Prostate gland (tissue), 2 donors: Measurements from ENCODE around the gene ESYT2. TPM values are rescaled to one million over a fixed set of nuclear protein-coding genes. Genes with fewer than 3 reads are reported as not detected.

ENCODE experiments used
- DNase-seq: peaks from one replicate; pipeline ENCODE4 v3.0.0-alpha.2; 2019; ENCODE audit warnings: low spot score
- H3K27ac ChIP-seq, 2 donors: fragments of 200-600 bp; sonication (generic); 2 replicates each; pipeline ENCODE4 v1.5.1; 2017 to 2019
- H3K27me3 ChIP-seq: fragments of 200-600 bp; sonication (generic); replicated peaks from 2 replicates; pipeline ENCODE4 v1.5.1; 2019; ENCODE audit not compliant: insufficient read depth
- H3K36me3 ChIP-seq, 2 donors: fragments of 200-600 bp; sonication (generic); 1 replicate in 1 of 2; 2 replicates in 1 of 2; pipeline versions ENCODE4 v1.5.1 to v1.8.1; 2017 to 2019
- H3K4me1 ChIP-seq: fragments of 200-600 bp; sonication (generic); replicated peaks from 2 replicates; pipeline ENCODE4 v1.5.1; 2019
- H3K4me3 ChIP-seq, 2 donors: fragments of 200-600 bp; sonication (generic); 2 replicates each; pipeline ENCODE4 v1.5.1; 2017 to 2019
- H3K9me3 ChIP-seq: fragments of 200-600 bp; sonication (generic); 2 replicates; pipeline ENCODE4 v1.5.1; 2017
- POLR2A ChIP-seq: fragments of 450-650 bp; IDR thresholded peaks from one replicate; pipeline ENCODE4 v1.6.1; 2016; ENCODE audit warnings: antibody characterized with exemption, mild to moderate bottlenecking
- POLR2AphosphoS5 ChIP-seq: sonication (generic); formaldehyde crosslinking; IDR thresholded peaks from one replicate; pipeline ENCODE4 v1.6.1; 2017; ENCODE audit warnings: antibody characterized with exemption
- WGBS: methylation state at CpG from one replicate; pipeline ENCODE4 v1.1.5; 2018; 5-methylcytosine and 5-hydroxymethylcytosine counted together
- intact Hi-C: fragments of 100-400 bp; cut with DNase I; formaldehyde crosslinking; loops from one replicate; pipeline ENCODE4 v1.14.2; 2022
- total RNA-seq, 2 donors: library from RNA; depleted of rRNA; stranded (reverse); fragments of >200 nt; gene quantifications; one replicate each; pipeline ENCODE4 v1.1.0, GENCODE V29; 2016
- TF ChIP-seq, protein P1 (sequence below), 4 experiments: fragments of 200-600 bp in 2 of 4; fragments of 450-650 bp in 2 of 4; sonication (generic) in 2 of 4; IDR thresholded peaks; 1 replicate in 3 of 4; 2 replicates in 1 of 4; pipeline ENCODE4 v1.5.1; 2016 to 2019; ENCODE audit warnings: antibody characterized with exemption in 4 of 4, mild to moderate bottlenecking in 2 of 4, moderate library complexity in 2 of 4

ESYT2 gene
- total RNA-seq, 2 donors from 2014 or later: 60.8 to 75.1 TPM

DNA sequence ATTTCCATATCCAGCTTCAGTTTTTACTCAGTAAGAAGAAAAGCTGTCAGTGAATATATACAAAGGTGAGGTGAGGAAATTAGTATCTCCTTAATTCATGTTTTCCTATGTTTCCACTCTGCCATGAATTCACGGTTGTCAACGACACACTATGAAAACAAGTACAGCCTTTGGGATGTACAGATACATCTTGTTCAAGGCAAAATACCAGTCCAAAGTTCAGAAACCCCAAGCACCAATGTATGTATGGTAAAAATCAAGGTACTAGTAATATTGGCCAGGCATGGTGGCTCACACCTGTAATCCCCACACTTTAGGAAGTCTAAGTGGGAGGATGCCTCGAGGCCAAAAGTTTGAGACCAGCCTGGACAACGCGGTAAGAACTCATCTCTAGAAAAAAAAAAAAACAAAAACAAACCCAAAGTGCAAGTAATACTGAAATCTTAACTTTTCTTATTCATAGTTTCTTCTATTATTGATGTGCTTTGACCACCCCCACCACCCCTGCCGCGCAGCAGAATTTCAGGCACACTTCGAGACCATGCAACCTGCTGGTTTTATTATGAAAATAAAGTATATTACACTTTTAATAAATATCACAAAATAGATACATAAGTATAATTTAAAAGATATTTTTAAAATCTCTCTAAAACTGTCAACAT is 3.5 kb downstream of the ESYT2 start:
- 92% methylated on average over 8 of the region's 8 CpGs for WGBS
- H3K9me3 ChIP-seq: no peaks in the 10 kb centered on the region
- H3K4me1 ChIP-seq: no peaks in the 10 kb centered on the region
- no peak overlapping the region for H3K27ac ChIP-seq
- no peak overlapping the region for H3K4me3 ChIP-seq
- TF ChIP-seq POLR2AphosphoS5 (no peak), POLR2A (no peak)
- TF ChIP-seq, protein P1, sequence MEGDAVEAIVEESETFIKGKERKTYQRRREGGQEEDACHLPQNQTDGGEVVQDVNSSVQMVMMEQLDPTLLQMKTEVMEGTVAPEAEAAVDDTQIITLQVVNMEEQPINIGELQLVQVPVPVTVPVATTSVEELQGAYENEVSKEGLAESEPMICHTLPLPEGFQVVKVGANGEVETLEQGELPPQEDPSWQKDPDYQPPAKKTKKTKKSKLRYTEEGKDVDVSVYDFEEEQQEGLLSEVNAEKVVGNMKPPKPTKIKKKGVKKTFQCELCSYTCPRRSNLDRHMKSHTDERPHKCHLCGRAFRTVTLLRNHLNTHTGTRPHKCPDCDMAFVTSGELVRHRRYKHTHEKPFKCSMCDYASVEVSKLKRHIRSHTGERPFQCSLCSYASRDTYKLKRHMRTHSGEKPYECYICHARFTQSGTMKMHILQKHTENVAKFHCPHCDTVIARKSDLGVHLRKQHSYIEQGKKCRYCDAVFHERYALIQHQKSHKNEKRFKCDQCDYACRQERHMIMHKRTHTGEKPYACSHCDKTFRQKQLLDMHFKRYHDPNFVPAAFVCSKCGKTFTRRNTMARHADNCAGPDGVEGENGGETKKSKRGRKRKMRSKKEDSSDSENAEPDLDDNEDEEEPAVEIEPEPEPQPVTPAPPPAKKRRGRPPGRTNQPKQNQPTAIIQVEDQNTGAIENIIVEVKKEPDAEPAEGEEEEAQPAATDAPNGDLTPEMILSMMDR (IDR thresholded peaks at IDR 0.05): no peak
- intact Hi-C loops: loop anchor here (10.0 kb wide), 1 partner anchor 121 kb away; the partner anchor contains the start of gene NCAPG2
- DNase-seq: no peak
- H3K27me3 ChIP-seq: no peaks in the 10 kb centered on the region
- no peaks in the 10 kb centered on the region for H3K36me3 ChIP-seq

DNA sequence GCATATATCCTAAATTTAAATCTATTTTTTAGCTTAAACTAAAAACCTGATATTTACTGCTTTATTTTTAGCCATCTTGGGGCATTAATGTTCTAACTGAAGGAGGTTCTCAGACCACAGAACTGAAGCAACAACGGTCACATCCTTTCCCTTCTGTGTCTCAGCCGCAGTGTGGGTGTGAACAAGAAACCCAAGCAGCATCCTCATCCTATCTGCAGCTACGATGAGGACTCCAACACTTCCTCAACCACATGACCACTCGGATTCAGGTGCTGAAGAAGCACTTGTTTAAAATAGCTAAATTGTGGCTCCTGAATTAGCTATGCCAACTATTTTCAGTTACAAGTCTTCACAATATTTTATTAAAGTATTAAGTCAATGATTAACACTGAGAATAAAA is 5.3 kb downstream of the ESYT2 start:
- no peaks in the 10 kb centered on the region for H3K36me3 ChIP-seq
- H3K27me3 ChIP-seq: no peaks in the 10 kb centered on the region
- no peak overlapping the region for H3K4me3 ChIP-seq
- H3K4me1 ChIP-seq: no peaks in the 10 kb centered on the region
- no peak for DNase-seq
- intact Hi-C loops: loop anchor here (10.0 kb wide), 1 partner anchor 119 kb away; the partner anchor contains the start of gene NCAPG2
- WGBS: 53% methylated on average over 4 of the region's 4 CpGs
- H3K9me3 ChIP-seq: no peaks in the 10 kb centered on the region
- TF ChIP-seq, protein P1 (IDR thresholded peaks at IDR 0.05): no peak
- no peak for TF ChIP-seq POLR2A
- no peak for TF ChIP-seq POLR2AphosphoS5
- H3K27ac ChIP-seq: no peak overlapping the region

DNA sequence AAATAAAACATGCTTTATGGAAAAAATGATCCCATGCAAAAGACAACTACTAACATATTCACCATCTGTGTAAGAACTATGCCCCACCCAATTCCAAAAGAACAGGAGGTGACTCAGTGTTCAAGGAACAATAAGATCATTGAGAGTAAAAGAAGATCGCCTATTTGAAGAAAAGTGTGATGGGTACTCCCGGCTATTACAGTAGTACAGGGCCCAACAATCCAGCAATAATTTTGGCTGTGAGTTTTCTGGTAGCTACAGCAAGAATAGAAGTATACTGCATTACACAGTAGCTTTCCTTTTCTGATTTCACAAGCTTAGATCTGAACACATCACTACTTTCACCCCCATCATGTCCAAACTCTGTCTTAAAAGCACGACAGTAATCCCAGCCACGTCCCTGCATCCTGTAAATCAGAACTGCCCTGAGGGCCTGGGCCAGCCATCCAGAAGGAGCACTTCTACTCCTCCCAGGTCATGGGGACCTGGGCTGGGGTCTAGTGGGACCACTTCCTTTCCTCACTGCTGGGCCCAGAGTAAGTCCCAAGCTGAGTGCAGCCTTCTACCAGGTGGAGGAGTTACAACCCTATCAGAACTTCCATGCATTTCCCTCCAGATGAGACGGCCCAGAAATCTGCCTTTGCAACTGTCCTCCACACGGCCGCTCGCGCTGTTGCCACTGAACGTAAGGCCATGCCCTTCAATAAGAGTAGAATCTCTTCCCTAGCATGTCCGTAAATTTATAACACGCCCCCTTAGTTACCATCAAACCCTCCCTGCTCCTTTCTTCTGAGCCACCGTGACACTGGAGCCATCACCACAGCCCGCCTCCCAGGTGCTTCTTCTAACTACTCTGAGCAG is 7.9 kb downstream of the ESYT2 start:
- intact Hi-C loops: loop anchor here (10.0 kb wide), 1 partner anchor 117 kb away; the partner anchor contains the start of gene NCAPG2
- H3K27me3 ChIP-seq: no peaks in the 10 kb centered on the region
- peak overlapping the region; percentile 5 to 53 for H3K27ac ChIP-seq
- TF ChIP-seq, protein P1 (IDR thresholded peaks at IDR 0.05): no peak
- TF ChIP-seq POLR2A (no peak), POLR2AphosphoS5 (no peak)
- no peaks in the 10 kb centered on the region for H3K4me1 ChIP-seq
- 66% methylated on average over 14 of the region's 14 CpGs for WGBS
- no peak for DNase-seq
- no peaks in the 10 kb centered on the region for H3K9me3 ChIP-seq
- H3K36me3 ChIP-seq: no peaks in the 10 kb centered on the region
- no peak overlapping the region for H3K4me3 ChIP-seq

DNA sequence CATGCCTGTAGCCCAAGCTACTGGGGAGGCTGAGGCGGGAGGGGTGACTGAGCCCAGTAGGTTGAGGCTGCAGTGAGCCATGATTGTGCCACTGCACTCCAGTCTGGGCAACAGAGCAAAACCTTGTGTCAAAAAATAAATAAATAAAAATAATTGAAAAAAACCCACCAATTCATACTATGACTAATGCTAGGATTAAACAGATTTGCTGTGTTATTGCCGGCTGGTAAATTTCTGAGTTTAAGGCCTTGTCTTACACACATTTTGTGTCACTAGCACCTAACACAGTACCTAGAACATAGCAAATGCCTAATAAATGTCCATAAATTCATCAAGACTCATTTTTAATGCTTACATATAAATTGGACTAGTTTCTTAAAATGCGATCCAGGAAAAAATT is 8.7 kb downstream of the ESYT2 start:
- no peaks in the 10 kb centered on the region for H3K4me1 ChIP-seq

DNA sequence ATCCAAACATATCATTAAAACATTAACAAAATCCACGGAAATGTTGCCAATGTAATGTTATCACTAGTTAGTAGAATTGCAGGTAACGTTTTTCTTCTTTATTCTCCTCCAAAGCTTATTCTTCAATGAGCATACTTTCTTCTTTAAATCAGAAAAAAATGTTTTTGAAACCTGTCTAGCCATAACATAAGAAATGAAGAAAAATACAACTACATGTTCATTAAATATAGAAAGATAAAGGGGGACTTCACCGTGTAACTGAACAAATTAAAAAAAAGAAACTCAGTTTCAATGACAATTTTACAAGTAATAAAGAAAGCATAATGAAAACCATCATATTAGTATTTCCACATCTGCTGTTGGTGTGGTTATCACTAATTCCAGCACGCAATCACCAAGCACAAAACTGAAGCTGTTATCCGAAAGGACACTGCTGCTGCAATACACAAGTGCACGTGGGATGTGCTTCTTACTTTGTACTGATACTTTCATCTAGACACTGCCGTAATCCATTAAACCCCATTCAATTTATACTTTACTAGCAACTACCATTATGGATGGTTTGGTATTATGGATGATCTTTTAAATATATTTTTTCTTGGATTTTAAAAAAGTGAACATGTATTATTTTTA is 9.6 kb downstream of the ESYT2 start:
- Histone ChIP-seq H3K36me3 (no peaks in the 10 kb centered on the region), H3K27me3 (no peaks in the 10 kb centered on the region), H3K4me1 (no peaks in the 10 kb centered on the region), H3K27ac (no peak overlapping the region), H3K9me3 (no peaks in the 10 kb centered on the region), H3K4me3 (no peak overlapping the region)
- DNase-seq: no peak
- 82% methylated on average over 7 of the region's 7 CpGs for WGBS
- no peak for TF ChIP-seq POLR2AphosphoS5
- TF ChIP-seq, protein P1 (IDR thresholded peaks at IDR 0.05): no peak
- no peak for TF ChIP-seq POLR2A
- intact Hi-C loops: loop anchor here (10.0 kb wide), 1 partner anchor 115 kb away; the partner anchor contains the start of gene NCAPG2

More for the DNA sequence above, 8.7 kb downstream of the ESYT2 start:
- 70% methylated on average over 3 of the region's 3 CpGs for WGBS
- intact Hi-C loops: loop anchor here (10.0 kb wide), 1 partner anchor 116 kb away; the partner anchor contains the start of gene NCAPG2
- Histone ChIP-seq H3K4me3 (no peak overlapping the region), H3K9me3 (no peaks in the 10 kb centered on the region), H3K27me3 (no peaks in the 10 kb centered on the region), H3K36me3 (no peaks in the 10 kb centered on the region), H3K27ac (no peak overlapping the region)
- DNase-seq: no peak
- TF ChIP-seq POLR2AphosphoS5 (no peak), POLR2A (no peak)
